B cell (primary cell): ENCODE data around the gene MAP2K5.

ENCODE experiments used
- EZH2 ChIP-seq: IDR thresholded peaks from 2 replicates; pipeline ENCODE4 v1.6.1; 2012; ENCODE audit warnings: borderline replicate concordance, low read depth, mild to moderate bottlenecking, moderate library complexity, low read length; ENCODE audit not compliant: insufficient read depth, poor library complexity, severe bottlenecking
- TF ChIP-seq, protein P1 (sequence below): fragments of 200-600 bp; IDR thresholded peaks from one replicate; pipeline ENCODE4 v1.8.0; 2022; ENCODE audit warnings: antibody characterized with exemption, mild to moderate bottlenecking

DNA sequence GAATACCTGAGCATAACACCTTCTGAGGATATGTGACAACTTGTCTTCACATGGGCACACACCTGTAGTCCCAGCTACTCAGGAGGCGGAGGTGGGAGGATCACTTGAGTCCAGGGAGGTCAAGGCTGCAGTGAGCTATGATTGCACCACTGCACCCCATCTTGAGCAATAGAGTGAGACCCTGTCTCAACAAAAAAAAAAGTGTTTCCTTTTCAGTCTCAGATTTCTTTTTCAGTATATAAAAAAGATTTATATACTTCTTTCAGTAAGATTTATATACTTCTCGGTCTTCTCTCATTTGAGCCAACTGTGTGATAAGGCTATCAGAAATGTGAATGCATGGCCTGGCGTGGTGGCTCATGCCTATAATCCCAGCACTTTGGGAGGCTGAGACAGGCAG, 197.9 kb downstream of the MAP2K5 start:
- TF ChIP-seq, protein P1, sequence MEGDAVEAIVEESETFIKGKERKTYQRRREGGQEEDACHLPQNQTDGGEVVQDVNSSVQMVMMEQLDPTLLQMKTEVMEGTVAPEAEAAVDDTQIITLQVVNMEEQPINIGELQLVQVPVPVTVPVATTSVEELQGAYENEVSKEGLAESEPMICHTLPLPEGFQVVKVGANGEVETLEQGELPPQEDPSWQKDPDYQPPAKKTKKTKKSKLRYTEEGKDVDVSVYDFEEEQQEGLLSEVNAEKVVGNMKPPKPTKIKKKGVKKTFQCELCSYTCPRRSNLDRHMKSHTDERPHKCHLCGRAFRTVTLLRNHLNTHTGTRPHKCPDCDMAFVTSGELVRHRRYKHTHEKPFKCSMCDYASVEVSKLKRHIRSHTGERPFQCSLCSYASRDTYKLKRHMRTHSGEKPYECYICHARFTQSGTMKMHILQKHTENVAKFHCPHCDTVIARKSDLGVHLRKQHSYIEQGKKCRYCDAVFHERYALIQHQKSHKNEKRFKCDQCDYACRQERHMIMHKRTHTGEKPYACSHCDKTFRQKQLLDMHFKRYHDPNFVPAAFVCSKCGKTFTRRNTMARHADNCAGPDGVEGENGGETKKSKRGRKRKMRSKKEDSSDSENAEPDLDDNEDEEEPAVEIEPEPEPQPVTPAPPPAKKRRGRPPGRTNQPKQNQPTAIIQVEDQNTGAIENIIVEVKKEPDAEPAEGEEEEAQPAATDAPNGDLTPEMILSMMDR, result no peak
- TF ChIP-seq EZH2, result no peak
